GM21576 (cell line): ENCODE results near the gene MYLK.

Experiments
- ATAC-seq: cut with Tn5 transposase; IDR thresholded peaks from one replicate; pipeline ENCODE4 v1.9.1; 2021; ENCODE audit warnings: mild to moderate bottlenecking, moderate library complexity; ENCODE audit not compliant: unreplicated experiment

Gene MYLK

GRCh38 chr3:123778991-123779622 is 105.0 kb downstream of the MYLK start:
- ATAC-seq: no peak

GRCh38 chr3:123778525-123778924 is 105.6 kb downstream of the MYLK start:
- ATAC-seq: no peak

- ATAC-seq: no peak
Measured at GRCh38 chr3:123776071-123776782, 107.9 kb downstream of the MYLK start.

- no peak for ATAC-seq
Measured at GRCh38 chr3:123774474-123774873, 109.7 kb downstream of the MYLK start.

GRCh38 chr3:123773681-123774431 is 110.3 kb downstream of the MYLK start:
- no peak for ATAC-seq

GRCh38 chr3:123769356-123769743 is 114.8 kb downstream of the MYLK start:
- ATAC-seq: no peak

- ATAC-seq: no peak
Measured at GRCh38 chr3:123768480-123769355, 115.4 kb downstream of the MYLK start.

- no peak for ATAC-seq
Measured at GRCh38 chr3:123767564-123768292, 116.4 kb downstream of the MYLK start.

GRCh38 chr3:123767009-123767372 is 117.1 kb downstream of the MYLK start:
- no peak for ATAC-seq

GRCh38 chr3:123766193-123767008 is 117.7 kb downstream of the MYLK start:
- no peak for ATAC-seq

GRCh38 chr3:123765475-123766128 is 118.5 kb downstream of the MYLK start:
- ATAC-seq: no peak

GRCh38 chr3:123764647-123765046 is 119.5 kb downstream of the MYLK start:
- no peak for ATAC-seq

- no peak for ATAC-seq
Measured at GRCh38 chr3:123762805-123763204, 121.3 kb downstream of the MYLK start.

GRCh38 chr3:123760817-123761216 is 123.3 kb downstream of the MYLK start:
- no peak for ATAC-seq

GRCh38 chr3:123759871-123760270 is 124.3 kb downstream of the MYLK start:
- ATAC-seq: no peak

GRCh38 chr3:123759311-123759710 is 124.8 kb downstream of the MYLK start:
- ATAC-seq: no peak

GRCh38 chr3:123758081-123758564 is 126.0 kb downstream of the MYLK start:
- ATAC-seq: no peak

GRCh38 chr3:123757281-123757940 is 126.7 kb downstream of the MYLK start:
- ATAC-seq: no peak
